Uterus (tissue), 2 donors: Measurements from ENCODE around the gene PLCZ1.

Source experiments
- CTCF ChIP-seq, 4 experiments: fragments of 200-600 bp in 2 of 4; fragments of 450-650 bp in 2 of 4; sonication (generic) in 2 of 4; IDR thresholded peaks; one replicate each; pipeline ENCODE4 v1.5.1; 2016 to 2019; ENCODE audit warnings: antibody characterized with exemption in 4 of 4, mild to moderate bottlenecking in 2 of 4, moderate library complexity in 1 of 4
- POLR2A ChIP-seq, 2 donors: fragments of 450-650 bp; IDR thresholded peaks; one replicate each; pipeline ENCODE4 v1.6.1; 2016; ENCODE audit warnings: antibody characterized with exemption in 2 of 2, mild to moderate bottlenecking in 1 of 2, moderate library complexity in 1 of 2

GRCh38 chr12:18718462-18718861 lies 19.4 kb downstream of the PLCZ1 start:
- TF ChIP-seq POLR2A (IDR thresholded peaks at IDR 0.05): no peak
- no peak for TF ChIP-seq CTCF (IDR thresholded peaks at IDR 0.05)
